Mucosa of stomach (tissue), 1 donor: Measurements from ENCODE around the gene SNAP91.
"Not testable (repeated sequence)": the region's sequence is repeated elsewhere in the genome, so short reads cannot be mapped to it uniquely, and the experiment has no call there.

ENCODE experiments used
- H3K27me3 ChIP-seq: one replicate; pipeline ENCODE4 v1.7.0; 2013; ENCODE audit warnings: mild to moderate bottlenecking, low read length; ENCODE audit not compliant: control insufficient read depth, insufficient read depth
- H3K36me3 ChIP-seq: one replicate; pipeline ENCODE4 v1.7.0; 2013; ENCODE audit warnings: low read length; ENCODE audit not compliant: control insufficient read depth, insufficient read depth
- H3K4me1 ChIP-seq: one replicate; pipeline ENCODE4 v1.7.0; 2013; ENCODE audit warnings: mild to moderate bottlenecking, low read length; ENCODE audit not compliant: control insufficient read depth, insufficient read depth
- H3K4me3 ChIP-seq: one replicate; pipeline ENCODE4 v1.7.0; 2013; ENCODE audit warnings: low read length
- H3K9ac ChIP-seq: one replicate; pipeline ENCODE4 v1.7.0; 2013; ENCODE audit warnings: mild to moderate bottlenecking, low read length, moderate library complexity
- H3K9me3 ChIP-seq: one replicate; pipeline ENCODE4 v1.7.0; 2013; ENCODE audit warnings: mild to moderate bottlenecking, low read length, moderate library complexity; ENCODE audit not compliant: control insufficient read depth
- donor health status: Pancreatic carcinoma.

The SNAP91 gene

DNA sequence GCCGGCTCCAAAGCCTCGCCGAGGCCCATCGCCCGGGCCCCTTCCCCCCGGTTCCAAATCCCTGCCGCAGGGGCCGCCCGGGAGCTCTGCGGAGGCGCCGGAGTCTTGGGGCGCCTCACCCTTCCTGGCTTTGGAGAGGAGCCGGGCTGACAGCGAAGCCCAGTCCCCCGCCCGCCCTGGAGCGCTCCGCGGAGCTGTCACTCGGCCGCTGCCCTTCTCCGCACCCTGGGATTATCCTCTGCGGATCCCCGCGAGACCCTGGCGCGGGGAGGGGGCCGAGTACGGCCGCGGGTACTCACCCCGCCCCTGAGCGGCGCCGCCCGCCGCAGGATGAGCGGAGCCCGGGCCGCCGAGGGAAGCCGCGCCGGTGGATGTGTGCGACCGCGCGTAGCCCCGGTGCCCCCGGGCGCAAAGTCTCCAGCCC, 343 bp downstream of the SNAP91 start:
- H3K9me3 ChIP-seq: no peaks in the 10 kb centered on the region
- no peaks in the 10 kb centered on the region for H3K36me3 ChIP-seq
- H3K9ac ChIP-seq: no peak overlapping the region
- H3K4me3 ChIP-seq: no peak overlapping the region
- H3K4me1 ChIP-seq: no peaks in the 10 kb centered on the region
- H3K27me3 ChIP-seq: peaks cover 22% of the 10 kb centered on the region

DNA sequence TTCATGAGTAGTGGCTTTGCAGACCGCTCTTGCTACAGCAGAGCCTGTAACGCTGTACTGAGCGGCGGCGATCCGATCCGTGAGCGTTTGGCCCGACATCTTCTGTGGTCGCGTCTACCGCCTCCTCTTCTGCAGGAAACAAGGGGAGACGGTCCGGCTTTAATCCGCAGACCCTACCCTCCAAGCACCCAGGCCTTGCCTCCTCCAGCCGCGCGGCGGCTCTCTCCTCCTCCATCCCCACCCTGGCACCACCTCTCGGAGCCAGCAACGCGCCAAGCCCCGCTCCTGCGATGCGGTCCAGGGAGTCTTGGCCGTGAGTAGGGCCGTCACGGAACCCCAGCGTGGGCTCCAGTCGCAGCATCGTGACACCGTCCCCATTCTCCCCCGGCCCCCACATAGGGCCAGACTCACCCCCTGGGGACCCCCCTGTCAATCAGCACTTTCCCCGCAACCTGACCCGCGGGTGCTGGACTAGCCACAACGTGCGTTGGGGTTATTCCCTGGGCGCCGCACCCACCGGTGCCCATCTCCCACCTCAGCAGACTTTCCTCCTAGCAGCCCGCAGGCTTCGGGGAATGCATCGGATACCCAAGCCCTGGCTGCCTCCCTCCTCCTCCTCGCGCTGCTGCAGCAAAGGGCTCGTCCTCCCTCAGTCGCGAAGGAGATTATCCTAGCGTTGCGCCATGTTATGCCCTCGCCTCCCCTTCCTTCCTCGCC, 914 bp downstream of the SNAP91 start:
- H3K9me3 ChIP-seq: no peaks in the 10 kb centered on the region
- H3K4me1 ChIP-seq: no peaks in the 10 kb centered on the region
- H3K36me3 ChIP-seq: no peaks in the 10 kb centered on the region
- H3K4me3 ChIP-seq: no peak overlapping the region
- H3K27me3 ChIP-seq: peaks cover 22% of the 10 kb centered on the region
- no peak overlapping the region for H3K9ac ChIP-seq

DNA sequence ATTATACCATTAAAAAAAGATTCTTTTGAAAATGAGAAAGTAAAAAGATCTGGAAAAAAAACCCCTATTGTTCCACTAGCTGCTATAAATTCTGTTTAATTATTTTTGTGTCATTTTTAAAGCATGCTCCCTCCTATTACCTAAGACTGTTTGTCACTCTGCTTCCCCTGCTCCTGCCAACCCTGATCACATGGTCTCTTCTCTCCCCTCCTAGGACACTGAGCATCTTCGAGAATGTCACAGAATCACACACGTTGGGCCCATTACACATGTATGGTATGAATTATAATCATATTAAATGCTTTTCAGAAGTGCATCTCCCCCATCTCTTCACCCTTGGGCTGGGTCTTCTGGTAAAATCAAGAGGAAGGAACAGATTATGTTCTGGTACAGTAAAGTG, 6.2 kb downstream of the SNAP91 start:
- Histone ChIP-seq H3K9me3 (no peaks in the 10 kb centered on the region), H3K27me3 (peaks cover 6% of the 10 kb centered on the region), H3K4me1 (no peaks in the 10 kb centered on the region), H3K4me3 (no peak overlapping the region), H3K36me3 (no peaks in the 10 kb centered on the region), H3K9ac (no peak overlapping the region)

- Histone ChIP-seq H3K4me3 (no peak overlapping the region), H3K36me3 (no peaks in the 10 kb centered on the region), H3K9ac (no peak overlapping the region), H3K4me1 (no peaks in the 10 kb centered on the region), H3K27me3 (no peaks in the 10 kb centered on the region), H3K9me3 (no peaks in the 10 kb centered on the region)
Measured at GRCh38 chr6:83702077-83702476, 6.8 kb downstream of the SNAP91 start.

- no peaks in the 10 kb centered on the region for H3K27me3 ChIP-seq
- no peaks in the 10 kb centered on the region for H3K9me3 ChIP-seq
- no peak overlapping the region for H3K9ac ChIP-seq
- no peak overlapping the region for H3K4me3 ChIP-seq
- H3K36me3 ChIP-seq: no peaks in the 10 kb centered on the region
- no peaks in the 10 kb centered on the region for H3K4me1 ChIP-seq
Measured at GRCh38 chr6:83696674-83697073, 12.2 kb downstream of the SNAP91 start.

GRCh38 chr6:83685481-83685880, 23.4 kb downstream of the SNAP91 start:
- Histone ChIP-seq H3K27me3 (no peaks in the 10 kb centered on the region), H3K4me3 (no peak overlapping the region), H3K4me1 (no peaks in the 10 kb centered on the region), H3K36me3 (no peaks in the 10 kb centered on the region), H3K9me3 (no peaks in the 10 kb centered on the region), H3K9ac (no peak overlapping the region)

DNA sequence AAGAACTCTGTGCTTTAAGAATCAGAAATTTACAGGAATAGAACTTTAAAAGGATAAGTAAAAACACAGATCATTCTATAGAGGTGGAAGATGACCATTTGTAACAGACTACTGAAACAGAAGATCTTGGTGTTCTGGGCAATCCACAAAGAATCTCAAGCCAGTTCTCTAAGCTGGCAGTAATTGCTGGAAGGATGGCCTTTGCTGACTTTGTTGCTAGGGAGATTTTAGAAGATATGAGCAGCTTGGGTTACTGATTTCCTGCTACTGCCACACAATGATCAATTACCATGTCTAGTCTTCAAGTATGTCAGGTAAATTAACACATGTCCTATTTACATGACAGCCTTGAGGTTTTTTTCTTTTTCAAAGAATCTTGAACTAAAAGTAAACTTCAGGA, 31.1 kb downstream of the SNAP91 start:
- H3K9me3 ChIP-seq: no peaks in the 10 kb centered on the region
- H3K4me1 ChIP-seq: no peaks in the 10 kb centered on the region
- no peak overlapping the region for H3K9ac ChIP-seq
- no peaks in the 10 kb centered on the region for H3K36me3 ChIP-seq
- no peaks in the 10 kb centered on the region for H3K27me3 ChIP-seq
- H3K4me3 ChIP-seq: no peak overlapping the region

GRCh38 chr6:83637953-83638352, 70.9 kb downstream of the SNAP91 start:
- no peak overlapping the region for H3K4me3 ChIP-seq
- H3K9me3 ChIP-seq: no peaks in the 10 kb centered on the region
- H3K9ac ChIP-seq: no peak overlapping the region
- H3K36me3 ChIP-seq: no peaks in the 10 kb centered on the region
- H3K27me3 ChIP-seq: no peaks in the 10 kb centered on the region
- H3K4me1 ChIP-seq: no peaks in the 10 kb centered on the region

DNA sequence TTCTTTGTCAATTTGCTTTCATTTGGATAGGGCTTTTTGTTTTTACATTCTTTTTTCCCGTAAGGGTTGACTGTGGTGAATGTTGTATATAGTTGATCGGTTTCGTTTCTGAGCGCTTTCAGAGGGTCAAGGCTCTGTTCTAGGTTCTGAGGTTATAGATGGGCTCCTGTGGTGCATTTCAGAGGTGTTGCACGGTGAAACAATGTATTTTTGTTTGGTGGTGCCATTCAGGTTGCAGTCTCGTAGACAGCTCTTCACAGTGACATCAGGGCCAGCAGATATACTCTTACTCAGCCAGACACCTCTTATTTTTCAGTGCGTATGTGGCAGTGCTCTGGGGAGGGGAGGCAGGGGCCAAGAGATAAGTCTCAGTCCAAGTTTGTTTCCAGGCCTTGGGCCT, 72.1 kb downstream of the SNAP91 start:
- no peaks in the 10 kb centered on the region for H3K9me3 ChIP-seq
- H3K9ac ChIP-seq: no peak overlapping the region
- no peaks in the 10 kb centered on the region for H3K27me3 ChIP-seq
- H3K36me3 ChIP-seq: no peaks in the 10 kb centered on the region
- no peaks in the 10 kb centered on the region for H3K4me1 ChIP-seq
- no peak overlapping the region for H3K4me3 ChIP-seq

GRCh38 chr6:83633609-83634008, 75.3 kb downstream of the SNAP91 start:
- H3K9ac ChIP-seq: no peak overlapping the region
- no peak overlapping the region for H3K4me3 ChIP-seq
- H3K27me3 ChIP-seq: no peaks in the 10 kb centered on the region
- no peaks in the 10 kb centered on the region for H3K36me3 ChIP-seq
- H3K9me3 ChIP-seq: no peaks in the 10 kb centered on the region
- no peaks in the 10 kb centered on the region for H3K4me1 ChIP-seq

GRCh38 chr6:83633149-83633548, 75.8 kb downstream of the SNAP91 start:
- Histone ChIP-seq H3K9me3 (no peaks in the 10 kb centered on the region), H3K27me3 (no peaks in the 10 kb centered on the region), H3K4me3 (no peak overlapping the region), H3K36me3 (no peaks in the 10 kb centered on the region), H3K9ac (no peak overlapping the region), H3K4me1 (no peaks in the 10 kb centered on the region)

- H3K27me3 ChIP-seq, H3K36me3 ChIP-seq, H3K4me1 ChIP-seq, H3K9me3 ChIP-seq, H3K4me3 ChIP-seq, H3K9ac ChIP-seq: not testable (repeated sequence)
Measured at GRCh38 chr6:83629908-83630307, 79.0 kb downstream of the SNAP91 start.
